Neural cell (in vitro differentiated cells): ENCODE measurements around the gene HSPB1.

ENCODE experiments used
- CTCF ChIP-seq: fragments of 450-650 bp; IDR thresholded peaks from 2 replicates; pipeline ENCODE4 v1.5.1; 2014; ENCODE audit warnings: antibody characterized with exemption, mild to moderate bottlenecking, moderate library complexity; ENCODE audit not compliant: poor library complexity, severe bottlenecking
- EP300 ChIP-seq: fragments of 450-650 bp; conservative IDR thresholded peaks from 2 replicates; pipeline ENCODE4 v1.6.1; 2014; ENCODE audit warnings: antibody characterized with exemption, mild to moderate bottlenecking, moderate library complexity; ENCODE audit not compliant: poor library complexity, severe bottlenecking
- EZH2 ChIP-seq: fragments of 200-600, 300-800 bp; shearing (Covaris generic), sonication (generic); IDR thresholded peaks from 2 replicates; pipeline ENCODE4 v1.6.1; 2014; ENCODE audit warnings: antibody characterized with exemption, low read length, borderline replicate concordance, mild to moderate bottlenecking; ENCODE audit not compliant: insufficient read depth, poor library complexity, severe bottlenecking
- MXI1 ChIP-seq: fragments of 450-650 bp; conservative IDR thresholded peaks from 2 replicates; pipeline ENCODE4 v1.6.1; 2014; ENCODE audit warnings: antibody characterized with exemption, mild to moderate bottlenecking; ENCODE audit not compliant: poor library complexity, severe bottlenecking
- POLR2AphosphoS5 ChIP-seq: IDR thresholded peaks from 2 replicates; pipeline ENCODE4 v1.6.1; 2012
- RAD21 ChIP-seq: fragments of 450-650 bp; conservative IDR thresholded peaks from 2 replicates; pipeline ENCODE4 v1.6.1; 2014; ENCODE audit warnings: antibody characterized with exemption, mild to moderate bottlenecking, moderate library complexity
- SMC3 ChIP-seq: fragments of 450-650 bp; conservative IDR thresholded peaks from 2 replicates; pipeline ENCODE4 v1.6.1; 2014; ENCODE audit warnings: antibody characterized with exemption, mild to moderate bottlenecking, moderate library complexity; ENCODE audit not compliant: poor library complexity
- TAF1 ChIP-seq: IDR thresholded peaks from 2 replicates; pipeline ENCODE4 v1.6.1; 2012; ENCODE audit warnings: low read depth
- TF ChIP-seq, protein P1 (sequence below): IDR thresholded peaks from 2 replicates; pipeline ENCODE4 v1.6.1; 2012; ENCODE audit warnings: borderline replicate concordance

DNA sequence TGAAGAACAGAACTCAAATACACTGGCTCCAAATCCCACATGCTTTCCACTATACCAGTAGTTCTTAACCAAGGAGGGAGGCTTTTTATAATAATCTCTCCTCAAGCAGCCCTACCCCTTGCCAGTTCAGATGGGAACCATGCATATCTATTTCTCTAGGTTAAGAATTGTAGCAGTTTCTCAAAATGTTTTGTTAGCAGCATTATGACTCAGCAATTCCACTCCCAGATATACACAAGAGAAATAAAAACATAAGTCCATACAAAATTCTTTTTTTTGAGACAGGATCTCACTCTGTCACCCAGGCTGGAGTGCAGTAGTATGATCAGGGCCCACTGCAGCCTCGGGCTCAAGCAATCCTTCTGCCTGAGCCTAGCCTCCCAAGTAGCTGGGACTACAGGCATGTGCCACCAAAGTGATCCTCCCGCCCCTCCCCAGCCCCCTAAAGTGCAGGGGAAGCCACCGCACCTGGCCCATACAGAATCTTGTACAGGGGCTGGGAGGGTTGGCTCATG lies 38.2 kb downstream of the HSPB1 start:
- TF ChIP-seq CTCF: no peak
- TF ChIP-seq EZH2: no peak
- TF ChIP-seq POLR2AphosphoS5: no peak
- TF ChIP-seq EP300: no peak
- no peak for TF ChIP-seq TAF1
- TF ChIP-seq RAD21: no peak
- no peak for TF ChIP-seq MXI1
- TF ChIP-seq, protein P1, sequence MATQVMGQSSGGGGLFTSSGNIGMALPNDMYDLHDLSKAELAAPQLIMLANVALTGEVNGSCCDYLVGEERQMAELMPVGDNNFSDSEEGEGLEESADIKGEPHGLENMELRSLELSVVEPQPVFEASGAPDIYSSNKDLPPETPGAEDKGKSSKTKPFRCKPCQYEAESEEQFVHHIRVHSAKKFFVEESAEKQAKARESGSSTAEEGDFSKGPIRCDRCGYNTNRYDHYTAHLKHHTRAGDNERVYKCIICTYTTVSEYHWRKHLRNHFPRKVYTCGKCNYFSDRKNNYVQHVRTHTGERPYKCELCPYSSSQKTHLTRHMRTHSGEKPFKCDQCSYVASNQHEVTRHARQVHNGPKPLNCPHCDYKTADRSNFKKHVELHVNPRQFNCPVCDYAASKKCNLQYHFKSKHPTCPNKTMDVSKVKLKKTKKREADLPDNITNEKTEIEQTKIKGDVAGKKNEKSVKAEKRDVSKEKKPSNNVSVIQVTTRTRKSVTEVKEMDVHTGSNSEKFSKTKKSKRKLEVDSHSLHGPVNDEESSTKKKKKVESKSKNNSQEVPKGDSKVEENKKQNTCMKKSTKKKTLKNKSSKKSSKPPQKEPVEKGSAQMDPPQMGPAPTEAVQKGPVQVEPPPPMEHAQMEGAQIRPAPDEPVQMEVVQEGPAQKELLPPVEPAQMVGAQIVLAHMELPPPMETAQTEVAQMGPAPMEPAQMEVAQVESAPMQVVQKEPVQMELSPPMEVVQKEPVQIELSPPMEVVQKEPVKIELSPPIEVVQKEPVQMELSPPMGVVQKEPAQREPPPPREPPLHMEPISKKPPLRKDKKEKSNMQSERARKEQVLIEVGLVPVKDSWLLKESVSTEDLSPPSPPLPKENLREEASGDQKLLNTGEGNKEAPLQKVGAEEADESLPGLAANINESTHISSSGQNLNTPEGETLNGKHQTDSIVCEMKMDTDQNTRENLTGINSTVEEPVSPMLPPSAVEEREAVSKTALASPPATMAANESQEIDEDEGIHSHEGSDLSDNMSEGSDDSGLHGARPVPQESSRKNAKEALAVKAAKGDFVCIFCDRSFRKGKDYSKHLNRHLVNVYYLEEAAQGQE: no peak
- TF ChIP-seq SMC3: no peak
